SK-N-SH treated with all-trans-retinoic acid at 6 μM for 48 hours (cell line): Measurements from ENCODE around the gene FAM25A.
"Not testable (repeated sequence)": the region's sequence is repeated elsewhere in the genome, so short reads cannot be mapped to it uniquely, and the experiment has no call there.

Experiments
- ATAC-seq: fragments of 200-7000 bp; cut with Tn5 transposase; 3 replicates; pipeline ENCODE4 v1.9.1; 2020; ENCODE audit warnings: mild to moderate bottlenecking, moderate library complexity
- CSDC2 ChIP-seq: fragments of 250-450 bp; sonication (Bioruptor Pico); IDR thresholded peaks from 2 replicates; pipeline ENCODE4 v1.5.0; 2020; ENCODE audit warnings: mild to moderate bottlenecking, moderate library complexity
- OSR1 ChIP-seq: fragments of 250-450 bp; sonication (Bioruptor Pico); IDR thresholded peaks from 2 replicates; pipeline ENCODE4 v1.8.0; 2022; ENCODE audit warnings: moderate library complexity, mild to moderate bottlenecking, inconsistent platforms
- PPARA ChIP-seq: fragments of 250-450 bp; sonication (Bioruptor Pico); IDR thresholded peaks from 2 replicates; pipeline ENCODE4 v1.5.0; 2020; ENCODE audit warnings: mild to moderate bottlenecking, borderline replicate concordance
- ZNF8 ChIP-seq: fragments of 450-650 bp; formaldehyde crosslinking; IDR thresholded peaks from 2 replicates; pipeline ENCODE4 v1.5.0; 2020; ENCODE audit warnings: mild to moderate bottlenecking, moderate library complexity
- TF ChIP-seq, protein P1 (sequence below): fragments of 250-450 bp; sonication (Bioruptor Pico); IDR thresholded peaks from 2 replicates; pipeline ENCODE4 v1.8.0; 2021; ENCODE audit warnings: low read depth, mild to moderate bottlenecking, moderate library complexity, borderline replicate concordance
- TF ChIP-seq, protein P2 (sequence below): fragments of 250-450 bp; sonication (Bioruptor Pico); IDR thresholded peaks from 2 replicates; pipeline ENCODE4 v1.8.0; 2020; ENCODE audit warnings: mild to moderate bottlenecking, moderate library complexity, borderline replicate concordance
- TF ChIP-seq, protein P3 (sequence below): fragments of 250-450 bp; sonication (Bioruptor Pico); IDR thresholded peaks from 2 replicates; pipeline ENCODE4 v1.5.0; 2020; ENCODE audit warnings: mild to moderate bottlenecking, moderate library complexity

The FAM25A gene

DNA sequence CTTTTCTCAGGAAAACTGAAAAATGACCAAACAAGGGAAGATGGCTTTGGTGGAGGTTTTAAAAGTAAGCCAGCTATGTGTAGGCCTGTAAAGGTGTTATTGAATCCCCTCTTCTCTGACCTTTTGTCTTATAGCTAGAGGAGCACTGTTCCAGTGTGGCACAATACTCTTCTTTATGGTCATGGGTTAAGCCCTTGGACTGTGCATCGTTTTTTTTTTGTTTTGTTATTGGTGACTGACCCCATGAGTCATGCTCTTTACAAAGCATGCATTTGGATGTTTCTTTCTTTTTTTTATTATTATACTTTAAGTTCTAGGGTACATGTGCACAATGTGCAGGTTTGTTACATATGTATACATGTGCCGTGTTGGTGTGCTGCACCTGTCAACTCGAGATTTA lies 19.6 kb upstream of the FAM25A start:
- no peak for ATAC-seq
- TF ChIP-seq CSDC2 (no peak), ZNF8 (CRISPR knock-in tag) (no peak), OSR1 (CRISPR knock-in tag) (no peak)
- TF ChIP-seq, protein P1, sequence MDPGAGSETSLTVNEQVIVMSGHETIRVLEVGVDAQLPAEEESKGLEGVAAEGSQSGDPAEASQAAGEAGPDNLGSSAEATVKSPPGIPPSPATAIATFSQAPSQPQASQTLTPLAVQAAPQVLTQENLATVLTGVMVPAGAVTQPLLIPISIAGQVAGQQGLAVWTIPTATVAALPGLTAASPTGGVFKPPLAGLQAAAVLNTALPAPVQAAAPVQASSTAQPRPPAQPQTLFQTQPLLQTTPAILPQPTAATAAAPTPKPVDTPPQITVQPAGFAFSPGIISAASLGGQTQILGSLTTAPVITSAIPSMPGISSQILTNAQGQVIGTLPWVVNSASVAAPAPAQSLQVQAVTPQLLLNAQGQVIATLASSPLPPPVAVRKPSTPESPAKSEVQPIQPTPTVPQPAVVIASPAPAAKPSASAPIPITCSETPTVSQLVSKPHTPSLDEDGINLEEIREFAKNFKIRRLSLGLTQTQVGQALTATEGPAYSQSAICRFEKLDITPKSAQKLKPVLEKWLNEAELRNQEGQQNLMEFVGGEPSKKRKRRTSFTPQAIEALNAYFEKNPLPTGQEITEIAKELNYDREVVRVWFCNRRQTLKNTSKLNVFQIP: no peak

DNA sequence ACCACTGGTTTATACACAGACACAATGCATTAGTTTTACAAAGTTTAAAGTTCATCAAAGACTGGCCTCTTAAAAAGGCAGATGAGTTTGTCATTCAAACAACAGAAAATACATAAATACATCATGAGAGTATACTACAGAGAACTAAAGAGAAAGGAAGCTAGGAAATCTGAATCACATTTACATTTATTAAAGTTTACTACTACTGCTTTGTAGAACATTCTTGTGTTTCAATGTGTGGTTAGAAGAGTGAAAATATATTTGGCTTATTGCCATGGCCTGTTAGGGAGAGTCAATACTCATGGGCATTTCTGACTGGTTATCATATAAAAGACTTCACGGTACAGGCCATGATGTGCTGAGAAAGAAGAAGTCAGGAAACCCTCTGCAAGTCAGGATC lies 13.0 kb upstream of the FAM25A start:
- not testable (repeated sequence) for ATAC-seq

DNA sequence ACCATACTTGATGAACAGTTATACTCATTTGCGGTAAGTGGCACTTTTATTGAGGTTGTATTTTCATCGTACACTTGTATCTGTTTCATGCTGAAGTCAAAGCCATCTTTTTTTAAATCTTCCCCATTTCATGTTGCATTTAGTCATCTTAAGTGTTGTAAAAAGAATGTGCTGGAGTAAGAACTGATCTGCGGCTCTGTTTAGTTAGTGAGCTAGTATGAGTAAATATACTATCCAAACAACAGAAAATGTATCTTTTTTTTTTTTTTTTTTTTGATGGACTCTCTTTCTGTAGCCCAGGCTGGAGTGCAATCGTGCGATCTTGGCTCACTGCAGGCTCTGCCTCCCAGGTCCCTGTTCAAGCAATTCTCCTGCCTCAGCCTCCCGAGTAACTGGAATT lies 12.4 kb upstream of the FAM25A start:
- ATAC-seq: not testable (repeated sequence)

DNA sequence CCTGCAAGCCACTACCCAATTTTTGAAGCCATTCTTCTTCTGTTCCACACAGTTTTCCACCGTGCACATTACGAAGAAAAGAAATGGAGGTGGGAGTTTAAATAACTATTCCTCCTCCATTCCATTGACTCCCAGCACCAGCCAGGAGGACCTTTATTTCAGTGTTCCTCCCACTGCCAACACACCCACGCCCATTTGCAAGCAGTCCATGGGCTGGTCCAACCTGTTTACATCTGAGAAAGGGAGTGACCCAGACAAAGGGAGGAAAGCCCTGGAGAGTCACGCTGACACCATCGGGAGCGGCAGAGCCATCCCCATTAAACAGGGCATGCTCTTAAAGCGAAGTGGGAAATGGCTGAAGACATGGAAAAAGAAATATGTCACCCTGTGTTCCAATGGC lies 11.8 kb upstream of the FAM25A start:
- ATAC-seq: not testable (repeated sequence)

DNA sequence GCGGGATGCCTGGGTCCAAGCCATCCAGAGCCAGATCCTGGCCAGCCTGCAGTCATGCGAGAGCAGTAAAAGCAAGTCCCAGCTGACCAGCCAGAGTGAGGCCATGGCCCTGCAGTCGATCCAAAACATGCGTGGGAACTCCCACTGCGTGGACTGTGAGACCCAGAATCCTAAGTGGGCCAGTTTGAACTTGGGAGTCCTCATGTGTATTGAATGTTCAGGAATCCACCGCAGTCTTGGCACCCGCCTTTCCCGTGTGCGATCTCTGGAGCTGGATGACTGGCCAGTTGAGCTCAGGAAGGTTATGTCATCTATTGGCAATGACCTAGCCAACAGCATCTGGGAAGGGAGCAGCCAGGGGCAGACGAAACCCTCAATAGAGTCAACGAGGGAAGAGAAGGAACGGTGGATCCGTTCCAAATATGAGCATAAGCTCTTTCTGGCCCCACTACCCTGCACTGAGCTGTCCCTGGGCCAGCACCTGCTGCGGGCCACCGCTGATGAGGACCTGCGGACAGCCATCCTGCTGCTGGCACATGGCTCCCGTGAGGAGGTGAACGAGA lies 10.9 kb upstream of the FAM25A start:
- ATAC-seq: not testable (repeated sequence)

DNA sequence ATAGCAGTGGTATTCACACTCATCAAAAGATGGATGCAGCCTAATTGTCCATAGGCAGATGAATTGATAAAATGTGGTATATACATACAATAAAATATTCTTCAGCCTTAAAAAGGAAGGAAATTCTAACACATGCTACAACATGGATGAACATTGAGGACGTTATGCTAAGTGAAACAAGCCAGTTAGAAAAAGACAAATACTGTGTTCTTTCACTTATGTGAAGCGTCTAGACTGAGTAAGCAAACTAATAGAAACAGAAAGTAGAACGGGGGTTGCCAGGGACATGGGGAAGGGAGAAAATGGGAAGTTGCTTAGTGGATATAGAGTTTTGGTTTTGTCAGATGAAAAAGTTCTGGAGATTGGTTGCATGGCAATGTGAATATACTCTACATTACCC lies 6.6 kb upstream of the FAM25A start:
- ATAC-seq: not testable (repeated sequence)

DNA sequence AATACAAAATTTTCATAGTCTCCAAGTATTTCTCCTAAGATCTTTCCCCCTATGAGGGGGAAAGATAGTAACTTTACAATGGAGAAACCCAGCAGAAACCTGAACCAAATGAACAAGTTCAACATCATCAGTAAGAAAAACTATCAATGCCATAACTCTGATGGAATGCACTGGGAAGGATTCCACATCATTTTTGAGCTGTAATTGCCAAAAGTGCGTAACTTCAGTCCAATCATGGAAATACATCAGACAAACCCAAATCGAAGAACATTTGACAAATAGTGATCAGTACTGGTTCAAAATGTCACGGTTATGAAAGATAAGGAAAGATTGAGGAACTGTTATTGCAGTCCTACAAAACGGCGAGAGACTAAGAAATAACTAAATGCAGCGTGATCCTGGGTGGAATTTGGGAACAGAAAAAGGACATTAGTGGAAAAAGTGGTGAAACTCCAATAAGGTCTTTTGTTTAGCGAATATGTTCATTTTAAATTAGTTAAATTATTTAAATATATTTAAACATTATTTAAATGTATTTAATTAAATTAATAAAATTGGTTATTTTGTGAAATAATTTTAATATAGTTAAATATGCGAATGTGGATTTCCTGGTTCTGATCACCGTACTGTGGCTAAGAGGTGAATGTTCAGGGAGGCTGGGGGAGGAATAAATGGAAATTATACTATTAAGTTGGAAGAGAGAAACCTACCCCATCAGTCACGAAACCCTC lies 4.9 kb upstream of the FAM25A start:
- ATAC-seq: not testable (repeated sequence)

DNA sequence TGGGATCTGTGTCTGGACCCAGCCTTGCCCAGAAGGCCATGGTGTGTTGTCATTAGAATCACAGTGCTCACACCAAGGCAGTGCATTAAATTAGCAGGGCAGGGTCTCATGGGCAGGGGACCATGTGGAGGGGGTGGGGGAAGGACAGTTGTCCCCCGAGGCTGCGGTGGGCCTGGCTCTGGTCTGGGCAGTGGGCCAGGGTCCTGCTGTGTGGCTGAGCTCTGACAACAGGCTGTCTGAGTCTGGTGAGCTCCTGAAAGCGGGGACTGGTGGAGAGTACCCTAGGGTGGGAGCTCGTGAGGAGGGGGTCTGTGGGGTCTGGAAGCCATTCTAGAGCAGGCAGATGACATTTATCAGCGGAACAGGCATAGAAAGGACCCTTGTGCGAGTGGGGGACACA lies 2.0 kb upstream of the FAM25A start:
- ATAC-seq: not testable (repeated sequence)

DNA sequence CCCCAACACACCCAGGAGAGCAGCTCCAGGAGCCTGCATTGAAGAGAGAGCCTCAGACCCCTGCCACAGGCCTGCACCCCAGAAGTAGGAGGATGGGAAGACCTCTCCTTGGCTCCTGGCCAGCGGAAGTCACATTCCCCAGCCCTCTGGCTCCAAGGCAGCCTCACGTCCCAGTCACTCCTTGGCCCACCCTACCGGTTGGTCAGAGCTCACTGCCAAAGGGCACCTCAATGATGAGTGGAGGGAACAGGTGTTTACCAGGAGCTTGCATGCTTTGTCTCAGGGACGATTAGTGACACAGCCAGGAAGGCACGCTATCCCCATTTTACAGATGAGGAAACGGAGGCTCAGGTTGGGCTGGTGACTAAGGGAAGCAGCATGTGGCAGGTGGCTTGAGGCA lies 1.0 kb upstream of the FAM25A start:
- not testable (repeated sequence) for ATAC-seq

DNA sequence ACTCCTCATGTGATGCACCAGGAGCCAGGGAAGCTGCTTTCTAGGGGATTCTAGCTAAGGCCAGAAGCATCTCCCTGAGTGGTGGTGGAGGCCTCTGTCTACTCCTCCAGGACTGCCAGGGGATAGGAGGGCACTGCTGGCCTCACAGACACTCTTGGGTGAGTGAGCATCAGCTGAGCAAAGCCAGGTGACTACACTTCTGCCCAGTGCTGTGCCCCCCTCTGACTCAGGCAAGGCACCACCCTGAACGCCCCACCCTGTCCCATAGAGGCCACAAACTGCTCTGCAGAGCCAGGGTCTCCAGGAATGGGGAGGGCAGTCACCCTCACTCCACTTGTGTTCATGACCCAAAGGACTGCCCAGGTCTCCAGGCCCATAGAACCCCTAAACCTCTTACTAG lies 590 bp upstream of the FAM25A start:
- ATAC-seq: not testable (repeated sequence)

DNA sequence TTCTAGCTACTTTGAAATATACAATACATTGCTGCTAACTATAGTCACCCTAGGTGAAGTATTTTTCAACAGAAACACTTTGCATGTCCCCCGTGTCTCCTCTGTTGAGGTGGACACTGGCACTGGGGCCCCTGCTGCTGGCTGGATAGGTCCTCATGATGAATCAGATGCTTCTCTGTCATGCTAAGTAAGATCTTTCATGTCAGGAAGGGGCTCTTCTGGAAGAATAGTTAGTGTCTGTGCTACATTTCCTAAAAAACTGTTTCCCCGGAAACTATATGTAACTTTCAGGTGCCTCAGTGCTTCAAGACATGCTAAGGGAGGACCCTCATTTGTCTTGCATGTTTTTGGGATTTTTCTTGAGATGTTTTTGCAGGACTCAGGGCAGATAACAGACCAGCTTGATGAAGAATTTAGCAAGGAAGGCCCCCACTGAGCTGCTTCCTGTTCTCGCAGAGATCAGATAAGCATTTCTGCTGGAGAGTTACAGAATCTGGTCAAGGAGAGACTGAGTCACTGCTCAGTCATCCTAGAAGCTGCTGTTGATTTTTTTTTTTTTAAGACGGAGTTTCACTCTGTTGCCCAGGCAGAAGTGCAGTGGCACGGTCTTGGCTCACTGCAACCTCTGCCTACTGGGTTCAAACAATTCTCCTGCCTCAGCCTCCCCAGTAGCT lies 5.3 kb downstream of the FAM25A start:
- peak; percentile 76 for ATAC-seq

DNA sequence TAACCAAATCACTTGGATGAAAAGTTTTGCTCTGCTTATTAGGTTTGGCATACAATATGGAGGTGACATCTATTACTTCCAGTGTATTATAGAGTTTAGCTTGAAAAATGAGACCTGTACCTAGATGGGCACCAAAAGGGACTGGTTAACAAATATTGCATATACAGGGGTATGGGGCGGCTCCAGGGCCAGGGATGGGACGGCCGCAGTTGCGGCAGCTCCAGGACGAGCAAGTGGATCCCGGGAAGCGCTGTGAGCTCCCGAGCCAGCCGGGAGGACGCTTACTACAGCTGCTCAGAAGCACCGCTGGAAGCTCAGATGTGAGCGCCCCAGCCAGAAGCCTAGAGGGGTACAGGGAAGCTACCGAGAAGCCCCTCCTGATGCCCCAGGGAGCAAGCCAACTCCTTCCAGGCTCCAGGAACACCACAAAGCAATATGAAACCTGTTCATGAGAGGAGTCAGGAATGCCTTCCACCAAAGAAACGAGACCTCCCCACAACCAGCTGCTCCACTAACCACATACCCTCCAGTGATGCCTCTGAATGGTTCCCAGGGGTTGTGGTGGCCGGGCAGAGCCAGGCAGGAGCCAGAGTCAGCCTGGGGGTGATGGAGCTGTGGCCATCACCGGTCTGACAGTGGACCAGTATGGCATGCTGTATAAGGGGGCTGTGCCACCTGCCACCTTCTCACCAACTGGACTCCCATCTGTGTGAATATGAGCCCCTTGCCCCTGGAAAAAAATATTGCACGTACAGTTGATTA lies 6.8 kb downstream of the FAM25A start:
- not testable (repeated sequence) for ATAC-seq

DNA sequence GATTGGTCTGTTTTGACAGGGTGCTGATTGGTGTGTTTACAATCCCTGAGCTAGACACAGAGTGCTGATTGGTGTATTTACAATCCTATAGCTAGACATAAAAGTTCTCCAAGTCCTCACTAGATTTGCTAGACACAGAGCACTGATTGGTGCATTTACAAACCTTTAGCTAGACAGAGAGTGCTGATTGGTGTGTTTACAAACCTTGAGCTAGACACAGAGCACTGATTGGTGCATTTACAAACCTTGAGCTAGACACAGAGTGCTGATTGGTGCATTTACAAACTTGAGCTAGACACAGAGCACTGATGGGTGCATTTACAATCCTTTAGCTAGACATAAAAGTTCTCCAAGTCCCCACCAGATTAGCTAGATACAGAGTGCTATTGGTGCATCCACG lies 10.3 kb downstream of the FAM25A start:
- ATAC-seq: not testable (repeated sequence)

DNA sequence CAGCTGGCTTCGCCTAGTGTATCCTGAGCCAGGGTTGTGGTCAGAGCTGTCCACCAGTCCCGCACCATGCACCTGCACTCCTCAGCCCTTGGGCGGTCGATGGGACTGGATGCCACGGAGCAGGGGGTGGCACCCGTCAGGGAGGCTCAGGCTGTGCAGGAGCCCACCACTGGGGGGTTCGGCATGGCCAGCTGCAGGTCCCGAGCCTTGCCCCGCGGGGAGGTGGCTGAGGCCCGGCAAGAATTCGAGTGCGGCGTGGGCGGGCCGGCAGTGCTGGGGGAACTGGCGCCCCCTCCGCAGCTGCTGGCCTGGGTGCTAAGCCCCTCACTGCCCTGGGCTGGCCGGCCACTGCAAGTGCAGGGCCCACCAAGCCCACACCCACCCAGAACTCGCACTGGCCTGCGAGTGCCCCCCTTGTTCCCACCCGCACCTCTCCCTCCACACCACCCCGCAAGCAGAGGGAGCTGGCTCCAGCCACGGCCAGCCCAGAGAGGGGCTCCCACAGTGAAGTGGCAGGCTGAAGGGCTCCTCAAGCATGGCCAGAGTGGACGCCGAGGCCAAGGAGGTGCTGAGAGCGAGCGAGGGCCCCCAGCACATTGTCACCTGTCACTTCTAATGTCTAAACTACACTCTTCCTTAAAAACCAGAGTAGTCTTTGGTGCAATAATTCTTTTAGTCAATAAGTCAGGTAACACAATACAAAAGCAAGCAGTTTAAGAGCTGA lies 11.0 kb downstream of the FAM25A start:
- TF ChIP-seq PPARA (CRISPR knock-in tag) (no peak), CSDC2 (no peak), ZNF8 (CRISPR knock-in tag) (no peak)
- TF ChIP-seq, protein P2, sequence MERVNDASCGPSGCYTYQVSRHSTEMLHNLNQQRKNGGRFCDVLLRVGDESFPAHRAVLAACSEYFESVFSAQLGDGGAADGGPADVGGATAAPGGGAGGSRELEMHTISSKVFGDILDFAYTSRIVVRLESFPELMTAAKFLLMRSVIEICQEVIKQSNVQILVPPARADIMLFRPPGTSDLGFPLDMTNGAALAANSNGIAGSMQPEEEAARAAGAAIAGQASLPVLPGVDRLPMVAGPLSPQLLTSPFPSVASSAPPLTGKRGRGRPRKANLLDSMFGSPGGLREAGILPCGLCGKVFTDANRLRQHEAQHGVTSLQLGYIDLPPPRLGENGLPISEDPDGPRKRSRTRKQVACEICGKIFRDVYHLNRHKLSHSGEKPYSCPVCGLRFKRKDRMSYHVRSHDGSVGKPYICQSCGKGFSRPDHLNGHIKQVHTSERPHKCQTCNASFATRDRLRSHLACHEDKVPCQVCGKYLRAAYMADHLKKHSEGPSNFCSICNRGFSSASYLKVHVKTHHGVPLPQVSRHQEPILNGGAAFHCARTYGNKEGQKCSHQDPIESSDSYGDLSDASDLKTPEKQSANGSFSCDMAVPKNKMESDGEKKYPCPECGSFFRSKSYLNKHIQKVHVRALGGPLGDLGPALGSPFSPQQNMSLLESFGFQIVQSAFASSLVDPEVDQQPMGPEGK (CRISPR knock-in tag): no peak
- TF ChIP-seq, protein P3, sequence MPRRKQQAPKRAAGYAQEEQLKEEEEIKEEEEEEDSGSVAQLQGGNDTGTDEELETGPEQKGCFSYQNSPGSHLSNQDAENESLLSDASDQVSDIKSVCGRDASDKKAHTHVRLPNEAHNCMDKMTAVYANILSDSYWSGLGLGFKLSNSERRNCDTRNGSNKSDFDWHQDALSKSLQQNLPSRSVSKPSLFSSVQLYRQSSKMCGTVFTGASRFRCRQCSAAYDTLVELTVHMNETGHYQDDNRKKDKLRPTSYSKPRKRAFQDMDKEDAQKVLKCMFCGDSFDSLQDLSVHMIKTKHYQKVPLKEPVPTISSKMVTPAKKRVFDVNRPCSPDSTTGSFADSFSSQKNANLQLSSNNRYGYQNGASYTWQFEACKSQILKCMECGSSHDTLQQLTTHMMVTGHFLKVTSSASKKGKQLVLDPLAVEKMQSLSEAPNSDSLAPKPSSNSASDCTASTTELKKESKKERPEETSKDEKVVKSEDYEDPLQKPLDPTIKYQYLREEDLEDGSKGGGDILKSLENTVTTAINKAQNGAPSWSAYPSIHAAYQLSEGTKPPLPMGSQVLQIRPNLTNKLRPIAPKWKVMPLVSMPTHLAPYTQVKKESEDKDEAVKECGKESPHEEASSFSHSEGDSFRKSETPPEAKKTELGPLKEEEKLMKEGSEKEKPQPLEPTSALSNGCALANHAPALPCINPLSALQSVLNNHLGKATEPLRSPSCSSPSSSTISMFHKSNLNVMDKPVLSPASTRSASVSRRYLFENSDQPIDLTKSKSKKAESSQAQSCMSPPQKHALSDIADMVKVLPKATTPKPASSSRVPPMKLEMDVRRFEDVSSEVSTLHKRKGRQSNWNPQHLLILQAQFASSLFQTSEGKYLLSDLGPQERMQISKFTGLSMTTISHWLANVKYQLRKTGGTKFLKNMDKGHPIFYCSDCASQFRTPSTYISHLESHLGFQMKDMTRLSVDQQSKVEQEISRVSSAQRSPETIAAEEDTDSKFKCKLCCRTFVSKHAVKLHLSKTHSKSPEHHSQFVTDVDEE (CRISPR knock-in tag): no peak
- no peak for ATAC-seq
